Measurements from ENCODE around the gene NCOA5. TPM values are rescaled to one million over a fixed set of nuclear protein-coding genes. Genes with fewer than 3 reads are reported as not detected.

NCOA5 gene
- polyA plus RNA-seq, 2 donors: 8.6 to 10.7 TPM

- H3K4me3 ChIP-seq (ENCODE audit: low read depth in 1 of 2, low read length in 2 of 2): no peak overlapping the region
- H3K4me1 ChIP-seq (ENCODE audit: control insufficient read depth in 2 of 2, insufficient read depth in 2 of 2, low read length in 1 of 2): peaks cover 0 to 8% of the 10 kb centered on the region in 2 donors
- H3K9me3 ChIP-seq (ENCODE audit: control insufficient read depth in 2 of 2, insufficient read depth in 1 of 2, low read depth in 1 of 2, low read length in 1 of 2): no peaks in the 10 kb centered on the region
- no peak overlapping the region for H3K27ac ChIP-seq (ENCODE audit: low read depth in 2 of 2, low read length in 1 of 2)
- WGBS, 2 donors: 89 to 93% methylated on average over 2 of the region's 2 CpGs
- no peaks in the 10 kb centered on the region for H3K27me3 ChIP-seq (ENCODE audit: control insufficient read depth in 1 of 2, insufficient read depth in 2 of 2, low read length in 2 of 2)
- peaks cover 2 to 6% of the 10 kb centered on the region in 2 donors for H3K36me3 ChIP-seq (ENCODE audit: control insufficient read depth in 2 of 2, insufficient read depth in 2 of 2, low read length in 1 of 2)
These were observed 30.4 kb upstream of the NCOA5 start for GRCh38 chr20:46120136-46120535.

DNA sequence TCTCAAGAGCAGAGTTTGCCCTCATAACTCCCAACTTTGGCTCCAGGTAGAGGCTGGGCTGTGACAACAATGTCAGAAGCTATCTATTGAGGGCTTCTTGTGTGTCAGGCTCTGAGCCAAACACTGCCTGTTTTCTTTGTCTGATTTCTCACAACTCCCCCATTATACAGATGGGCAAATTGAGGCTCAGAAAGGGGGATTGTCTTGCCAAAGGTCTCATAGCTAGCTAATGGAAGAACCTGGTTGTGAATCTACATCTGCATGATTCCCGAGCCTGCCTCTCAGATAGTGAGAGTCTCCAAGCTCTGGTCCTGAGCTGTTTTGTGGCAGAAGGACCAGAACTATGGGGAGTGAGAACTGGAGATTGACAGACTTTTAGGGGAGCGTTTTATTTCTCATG lies 29.8 kb upstream of the NCOA5 start:
- 90 to 91% methylated on average over 2 of the region's 2 CpGs for WGBS, 2 donors
- Histone ChIP-seq H3K4me3 (ENCODE audit: low read depth in 1 of 2, low read length in 2 of 2) (no peak overlapping the region), H3K27ac (ENCODE audit: low read depth in 2 of 2, low read length in 1 of 2) (no peak overlapping the region), H3K36me3 (ENCODE audit: control insufficient read depth in 2 of 2, insufficient read depth in 2 of 2, low read length in 1 of 2) (peaks cover 2 to 6% of the 10 kb centered on the region in 2 donors), H3K9me3 (ENCODE audit: control insufficient read depth in 2 of 2, insufficient read depth in 1 of 2, low read depth in 1 of 2, low read length in 1 of 2) (no peaks in the 10 kb centered on the region), H3K4me1 (ENCODE audit: control insufficient read depth in 2 of 2, insufficient read depth in 2 of 2, low read length in 1 of 2) (peaks cover 0 to 8% of the 10 kb centered on the region in 2 donors), H3K27me3 (ENCODE audit: control insufficient read depth in 1 of 2, insufficient read depth in 2 of 2, low read length in 2 of 2) (no peaks in the 10 kb centered on the region)

DNA sequence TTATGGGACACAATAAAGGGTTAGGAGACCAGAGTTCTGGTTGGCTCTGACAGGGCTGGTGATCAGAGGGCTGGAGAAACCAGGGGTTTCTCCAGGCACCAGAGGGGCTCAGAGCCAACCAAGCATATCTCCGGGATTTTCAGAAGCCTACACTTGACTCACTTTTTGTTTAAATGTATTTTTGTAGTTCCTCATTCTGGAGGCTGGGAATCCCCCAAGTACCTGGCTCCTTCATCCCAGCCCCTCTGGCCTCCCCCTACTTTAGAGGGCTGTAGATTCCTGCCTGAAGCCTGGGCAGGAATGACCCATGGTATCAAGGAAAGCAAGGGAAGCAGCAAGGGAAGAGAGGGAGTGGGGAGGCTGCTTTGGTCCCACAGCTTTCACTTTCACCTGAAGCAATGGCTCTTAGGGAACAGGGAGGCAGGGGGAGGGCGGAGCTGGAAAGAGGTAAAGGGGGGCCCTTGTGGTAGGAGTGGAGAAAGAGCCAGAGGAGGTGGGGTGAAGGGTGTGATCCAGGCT lies 29.3 kb upstream of the NCOA5 start:
- Histone ChIP-seq H3K4me3 (ENCODE audit: low read depth in 1 of 2, low read length in 2 of 2) (peak overlapping the region in 1 of 2 donors; percentile 5), H3K4me1 (ENCODE audit: control insufficient read depth in 2 of 2, insufficient read depth in 2 of 2, low read length in 1 of 2) (peaks cover 0 to 8% of the 10 kb centered on the region in 2 donors), H3K36me3 (ENCODE audit: control insufficient read depth in 2 of 2, insufficient read depth in 2 of 2, low read length in 1 of 2) (peaks cover 2 to 6% of the 10 kb centered on the region in 2 donors), H3K9me3 (ENCODE audit: control insufficient read depth in 2 of 2, insufficient read depth in 1 of 2, low read depth in 1 of 2, low read length in 1 of 2) (no peaks in the 10 kb centered on the region), H3K27ac (ENCODE audit: low read depth in 2 of 2, low read length in 1 of 2) (peak overlapping the region in 1 of 2 donors; percentile 58), H3K27me3 (ENCODE audit: control insufficient read depth in 1 of 2, insufficient read depth in 2 of 2, low read length in 2 of 2) (no peaks in the 10 kb centered on the region)
- WGBS, 2 donors: 47 to 60% methylated on average over 2 of the region's 2 CpGs

- Histone ChIP-seq H3K9me3 (ENCODE audit: control insufficient read depth in 2 of 2, insufficient read depth in 1 of 2, low read depth in 1 of 2, low read length in 1 of 2) (no peaks in the 10 kb centered on the region), H3K27me3 (ENCODE audit: control insufficient read depth in 1 of 2, insufficient read depth in 2 of 2, low read length in 2 of 2) (no peaks in the 10 kb centered on the region), H3K27ac (ENCODE audit: low read depth in 2 of 2, low read length in 1 of 2) (peak overlapping the region; percentile 58 to 73), H3K4me3 (ENCODE audit: low read depth in 1 of 2, low read length in 2 of 2) (peak overlapping the region; percentile 53), H3K4me1 (ENCODE audit: control insufficient read depth in 2 of 2, insufficient read depth in 2 of 2, low read length in 1 of 2) (peaks cover 0 to 8% of the 10 kb centered on the region in 2 donors), H3K36me3 (ENCODE audit: control insufficient read depth in 2 of 2, insufficient read depth in 2 of 2, low read length in 1 of 2) (peaks cover 0 to 6% of the 10 kb centered on the region in 2 donors)
- WGBS, 2 donors: 21% methylated on average over 11 to 15 of the region's 15 CpGs
These were observed 28.8 kb upstream of the NCOA5 start for GRCh38 chr20:46118481-46119020.

DNA sequence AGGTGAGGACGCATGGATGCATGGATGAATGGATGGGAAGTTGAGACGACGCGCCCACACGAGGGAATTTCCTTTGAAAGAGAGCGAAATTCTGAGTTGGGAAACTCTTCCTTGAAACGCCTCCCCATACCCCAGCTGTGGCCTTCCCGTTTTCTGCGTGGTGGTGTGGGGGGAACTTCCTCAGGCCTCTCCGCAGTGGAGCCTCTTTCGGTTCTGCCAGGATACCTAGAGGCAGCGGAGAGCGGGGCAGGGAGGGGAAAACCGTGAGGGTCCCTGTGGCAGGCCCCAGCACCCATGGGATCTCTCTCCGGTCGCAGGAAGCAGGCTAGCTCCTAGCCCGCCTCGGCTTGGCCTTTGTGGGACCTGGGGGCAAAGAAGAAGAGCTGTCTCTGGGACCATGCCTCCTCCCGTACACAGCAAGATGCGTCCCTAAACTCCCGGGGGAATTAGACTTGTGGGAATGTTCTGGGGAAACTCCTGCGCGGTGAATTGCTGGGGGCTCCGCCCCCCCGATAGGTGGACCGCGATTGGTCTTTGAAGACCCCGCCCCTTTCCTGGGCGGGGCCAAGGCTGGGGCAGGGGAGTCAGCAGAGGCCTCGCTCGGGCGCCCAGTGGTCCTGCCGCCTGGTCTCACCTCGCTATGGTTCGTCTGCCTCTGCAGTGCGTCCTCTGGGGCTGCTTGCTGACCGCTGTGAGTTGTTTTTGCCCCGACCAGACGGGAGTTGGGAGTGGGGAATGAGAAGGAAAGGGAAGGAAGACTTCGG lies 28.1 kb upstream of the NCOA5 start, which contains the start of gene CD40:
Gene CD40 (plus strand): TSS at position 611 of the 764 bp plus-strand sequence. CDS start 30 bp downstream, at position 641.
- H3K4me3 ChIP-seq (ENCODE audit: low read depth in 1 of 2, low read length in 2 of 2): peak within 1 kb of the TSS; percentile 53

DNA sequence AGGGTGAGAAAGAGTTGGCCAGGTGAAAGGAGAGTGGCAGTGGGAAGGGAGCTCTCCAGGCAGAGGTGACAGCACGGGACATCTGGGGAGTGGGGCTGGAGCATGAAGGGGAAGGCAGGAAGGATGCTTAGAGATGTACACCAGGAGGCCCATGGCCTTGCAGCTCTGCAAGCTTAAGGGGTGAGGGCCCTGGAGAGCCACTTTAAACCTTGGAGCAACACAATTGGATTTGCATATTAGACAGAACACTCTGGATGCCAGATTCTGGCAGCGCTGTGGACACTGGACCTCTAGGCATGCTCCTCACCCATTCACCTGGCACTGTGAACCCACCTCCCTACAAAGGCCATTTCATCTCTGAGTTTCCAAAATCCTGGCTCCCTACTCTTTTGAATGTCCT lies 24.7 kb upstream of the NCOA5 start:
- peaks cover 0 to 8% of the 10 kb centered on the region in 2 donors for H3K4me1 ChIP-seq (ENCODE audit: control insufficient read depth in 2 of 2, insufficient read depth in 2 of 2, low read length in 1 of 2)
- WGBS, 2 donors: 77 to 88% methylated on average over 2 of the region's 2 CpGs
- H3K36me3 ChIP-seq (ENCODE audit: control insufficient read depth in 2 of 2, insufficient read depth in 2 of 2, low read length in 1 of 2): no peaks in the 10 kb centered on the region
- no peak overlapping the region for H3K4me3 ChIP-seq (ENCODE audit: low read depth in 1 of 2, low read length in 2 of 2)
- no peaks in the 10 kb centered on the region for H3K27me3 ChIP-seq (ENCODE audit: control insufficient read depth in 1 of 2, insufficient read depth in 2 of 2, low read length in 2 of 2)
- H3K9me3 ChIP-seq (ENCODE audit: control insufficient read depth in 2 of 2, insufficient read depth in 1 of 2, low read depth in 1 of 2, low read length in 1 of 2): no peaks in the 10 kb centered on the region
- H3K27ac ChIP-seq (ENCODE audit: low read depth in 2 of 2, low read length in 1 of 2): no peak overlapping the region

More for the DNA sequence above, 28.1 kb upstream of the NCOA5 start, which contains the start of gene CD40:
- Histone ChIP-seq H3K36me3 (ENCODE audit: control insufficient read depth in 2 of 2, insufficient read depth in 2 of 2, low read length in 1 of 2) (peaks cover 0 to 5% of the 10 kb centered on the region in 2 donors), H3K27me3 (ENCODE audit: control insufficient read depth in 1 of 2, insufficient read depth in 2 of 2, low read length in 2 of 2) (no peaks in the 10 kb centered on the region), H3K9me3 (ENCODE audit: control insufficient read depth in 2 of 2, insufficient read depth in 1 of 2, low read depth in 1 of 2, low read length in 1 of 2) (no peaks in the 10 kb centered on the region), H3K27ac (ENCODE audit: low read depth in 2 of 2, low read length in 1 of 2) (peak within 1 kb of the TSS; percentile 73 to 80), H3K4me1 (ENCODE audit: control insufficient read depth in 2 of 2, insufficient read depth in 2 of 2, low read length in 1 of 2) (peaks cover 0 to 8% of the 10 kb centered on the region in 2 donors)
- 3 to 17% methylated on average over 40 of the region's 40 CpGs for WGBS, 2 donors

- no peaks in the 10 kb centered on the region for H3K36me3 ChIP-seq (ENCODE audit: control insufficient read depth in 2 of 2, insufficient read depth in 2 of 2, low read length in 1 of 2)
- H3K4me3 ChIP-seq (ENCODE audit: low read depth in 1 of 2, low read length in 2 of 2): no peak overlapping the region
- no peaks in the 10 kb centered on the region for H3K9me3 ChIP-seq (ENCODE audit: control insufficient read depth in 2 of 2, insufficient read depth in 1 of 2, low read depth in 1 of 2, low read length in 1 of 2)
- 65 to 66% methylated on average over 3 of the region's 3 CpGs for WGBS, 2 donors
- H3K27ac ChIP-seq (ENCODE audit: low read depth in 2 of 2, low read length in 1 of 2): no peak overlapping the region
- H3K27me3 ChIP-seq (ENCODE audit: control insufficient read depth in 1 of 2, insufficient read depth in 2 of 2, low read length in 2 of 2): no peaks in the 10 kb centered on the region
- peaks cover 0 to 5% of the 10 kb centered on the region in 2 donors for H3K4me1 ChIP-seq (ENCODE audit: control insufficient read depth in 2 of 2, insufficient read depth in 2 of 2, low read length in 1 of 2)
These were observed 23.3 kb upstream of the NCOA5 start for GRCh38 chr20:46113113-46113470.

DNA sequence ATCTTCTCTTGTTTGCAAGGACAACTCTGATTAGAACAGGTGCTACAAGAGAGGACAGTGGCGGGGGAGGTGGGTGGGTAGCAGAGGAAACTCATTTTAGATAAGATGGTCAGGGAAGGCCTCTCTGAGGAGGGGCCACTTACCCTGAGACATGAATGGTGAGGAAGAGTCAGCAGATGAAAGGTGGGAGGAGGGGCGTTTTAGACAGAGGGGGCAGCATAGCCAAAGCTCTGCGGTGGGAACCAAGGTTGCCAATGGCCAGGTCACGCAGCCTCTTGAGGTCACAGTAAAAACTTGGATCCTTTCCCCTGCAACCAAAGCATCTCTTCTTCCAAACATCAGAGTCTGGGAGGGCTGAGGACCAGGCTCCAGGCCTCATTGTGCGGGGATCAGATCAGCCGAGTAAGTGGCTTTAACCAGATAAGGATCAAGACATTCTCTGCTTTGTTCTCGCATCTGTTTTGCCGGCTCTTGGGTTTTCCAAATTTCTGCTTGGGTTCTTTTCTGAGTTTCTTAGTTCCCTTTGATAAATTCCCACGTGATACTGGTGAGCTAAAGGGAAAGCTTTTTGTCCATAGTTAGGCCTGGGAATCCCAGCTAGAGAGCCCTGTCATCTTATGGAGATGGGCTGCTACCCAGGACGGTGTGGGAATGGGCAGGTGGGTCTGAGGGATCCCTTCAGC lies 22.8 kb upstream of the NCOA5 start:
- Histone ChIP-seq H3K9me3 (ENCODE audit: control insufficient read depth in 2 of 2, insufficient read depth in 1 of 2, low read depth in 1 of 2, low read length in 1 of 2) (no peaks in the 10 kb centered on the region), H3K27ac (ENCODE audit: low read depth in 2 of 2, low read length in 1 of 2) (no peak overlapping the region), H3K4me1 (ENCODE audit: control insufficient read depth in 2 of 2, insufficient read depth in 2 of 2, low read length in 1 of 2) (peaks cover 0 to 1% of the 10 kb centered on the region in 2 donors), H3K27me3 (ENCODE audit: control insufficient read depth in 1 of 2, insufficient read depth in 2 of 2, low read length in 2 of 2) (no peaks in the 10 kb centered on the region), H3K36me3 (ENCODE audit: control insufficient read depth in 2 of 2, insufficient read depth in 2 of 2, low read length in 1 of 2) (no peaks in the 10 kb centered on the region), H3K4me3 (ENCODE audit: low read depth in 1 of 2, low read length in 2 of 2) (no peak overlapping the region)
- WGBS, 2 donors: 77% methylated on average over 10 of the region's 10 CpGs

GRCh38 chr20:46111836-46112212 lies 22.1 kb upstream of the NCOA5 start:
- H3K36me3 ChIP-seq (ENCODE audit: control insufficient read depth in 2 of 2, insufficient read depth in 2 of 2, low read length in 1 of 2): no peaks in the 10 kb centered on the region
- H3K27ac ChIP-seq (ENCODE audit: low read depth in 2 of 2, low read length in 1 of 2): no peak overlapping the region
- no peak overlapping the region for H3K4me3 ChIP-seq (ENCODE audit: low read depth in 1 of 2, low read length in 2 of 2)
- H3K9me3 ChIP-seq (ENCODE audit: control insufficient read depth in 2 of 2, insufficient read depth in 1 of 2, low read depth in 1 of 2, low read length in 1 of 2): no peaks in the 10 kb centered on the region
- H3K4me1 ChIP-seq (ENCODE audit: control insufficient read depth in 2 of 2, insufficient read depth in 2 of 2, low read length in 1 of 2): no peaks in the 10 kb centered on the region
- H3K27me3 ChIP-seq (ENCODE audit: control insufficient read depth in 1 of 2, insufficient read depth in 2 of 2, low read length in 2 of 2): no peaks in the 10 kb centered on the region
